SK-N-SH (cell line): Measurements from ENCODE around the gene PAQR5. TPM values are rescaled to one million over a fixed set of nuclear protein-coding genes. Genes with fewer than 3 reads are reported as not detected.

ENCODE experiments used
- CTCF ChIA-PET: fragments of 300-600, 350-600 bp; formaldehyde crosslinking; extraction: SDS; loops from one replicate; lab custom pipeline; 2021; lab: Yijun Ruan, JAX
- POLR2A ChIA-PET: fragments of 350-600 bp; sonication (Branson Sonifier 250); formaldehyde crosslinking; extraction: SDS; loops from one replicate; lab custom pipeline; 2020; ENCODE audit warnings: antibody characterized with exemption, inconsistent platforms; lab: Yijun Ruan, JAX
- DNase-seq: peaks from one replicate; pipeline ENCODE4 v3.0.0; 2012
- H2AFZ ChIP-seq: fragments of 200-600 bp; sonication (generic); 2 replicates; pipeline ENCODE4 v1.8.1; 2016; ENCODE audit warnings: antibody characterized with exemption, mild to moderate bottlenecking, low read depth
- H3F3A ChIP-seq: fragments of 200-600 bp; sonication (generic); replicated peaks from 2 replicates; pipeline ENCODE3; 2016; ENCODE audit warnings: antibody characterized with exemption, mild to moderate bottlenecking; ENCODE audit not compliant: insufficient read depth
- H3K27ac ChIP-seq, 2 experiments: fragments of 200-500 bp in 1 of 2; fragments of 200-600 bp in 1 of 2; sonication (Bioruptor generic) in 1 of 2; sonication (generic), shearing (Covaris generic) in 1 of 2; 2 replicates each; pipeline versions ENCODE4 v1.5.1 to v1.6.1; 2014 to 2016; ENCODE audit warnings: low read depth in 2 of 2, inconsistent platforms in 1 of 2, low read length in 1 of 2, mild to moderate bottlenecking in 1 of 2, mixed read lengths in 1 of 2
- H3K27me3 ChIP-seq: fragments of 200-600 bp; sonication (generic), shearing (Covaris generic); 2 replicates; pipeline ENCODE4 v1.6.1; 2016; ENCODE audit warnings: mixed run types; ENCODE audit not compliant: insufficient read depth
- H3K36me3 ChIP-seq, 2 experiments: fragments of 200-500 bp in 1 of 2; fragments of 200-600 bp in 1 of 2; sonication (Bioruptor generic) in 1 of 2; sonication (generic) in 1 of 2; replicated peaks in 1 of 2; 2 replicates each; pipeline versions ENCODE3 to v1.5.1; 2014 to 2016; ENCODE audit warnings: low read length in 1 of 2, mild to moderate bottlenecking in 1 of 2; ENCODE audit not compliant: insufficient read depth in 2 of 2, control insufficient read depth in 1 of 2
- H3K4me1 ChIP-seq, 2 experiments: fragments of 200-500 bp in 1 of 2; fragments of 200-600 bp in 1 of 2; sonication (Bioruptor generic) in 1 of 2; sonication (generic), shearing (Covaris generic) in 1 of 2; 2 replicates each; pipeline versions ENCODE4 v1.5.1 to v1.6.1; 2014 to 2016; ENCODE audit warnings: low read depth in 1 of 2, low read length in 1 of 2, mixed run types in 1 of 2; ENCODE audit not compliant: insufficient read depth in 2 of 2, control insufficient read depth in 1 of 2
- H3K4me2 ChIP-seq: fragments of 200-600 bp; sonication (generic), shearing (Covaris generic); 2 replicates; pipeline ENCODE4 v1.6.1; 2017; ENCODE audit warnings: mixed run types
- H3K4me3 ChIP-seq, 2 experiments: fragments of 200-500 bp in 1 of 2; fragments of 200-600 bp in 1 of 2; sonication (Bioruptor generic) in 1 of 2; sonication (generic), shearing (Covaris generic) in 1 of 2; 2 replicates each; pipeline versions ENCODE4 v1.5.1 to v1.8.1; 2014 to 2016; ENCODE audit warnings: low read depth in 2 of 2, inconsistent platforms in 1 of 2, low read length in 1 of 2, mild to moderate bottlenecking in 1 of 2, mixed read lengths in 1 of 2, moderate library complexity in 1 of 2
- H3K79me2 ChIP-seq: fragments of 200-600 bp; sonication (generic); 2 replicates; pipeline ENCODE4 v1.8.1; 2017; ENCODE audit warnings: mild to moderate bottlenecking; ENCODE audit not compliant: insufficient read depth
- H3K9ac ChIP-seq: fragments of 200-600 bp; sonication (generic); 2 replicates; pipeline ENCODE4 v1.6.1; 2017; ENCODE audit warnings: mixed run types
- H3K9me2 ChIP-seq: fragments of 200-600 bp; sonication (generic); 2 replicates; pipeline ENCODE4 v1.6.1; 2017; ENCODE audit warnings: mixed run types
- H3K9me3 ChIP-seq: fragments of 200-600 bp; sonication (generic); 2 replicates; pipeline ENCODE4 v1.6.1; 2017; ENCODE audit warnings: mixed run types, mild to moderate bottlenecking, moderate library complexity
- H4K20me1 ChIP-seq: fragments of 200-600 bp; sonication (generic); 2 replicates; pipeline ENCODE4 v1.6.1; 2017; ENCODE audit warnings: mild to moderate bottlenecking, mixed run types; ENCODE audit not compliant: insufficient read depth
- CHD2 ChIP-seq: fragments of 150-350 bp; IDR thresholded peaks from 2 replicates; pipeline ENCODE4 v1.6.1; 2018; ENCODE audit warnings: low read length; ENCODE audit not compliant: partially characterized antibody
- FOXM1 ChIP-seq: IDR thresholded peaks from 2 replicates; pipeline ENCODE4 v1.4.0; 2012; ENCODE audit warnings: low read depth, mild to moderate bottlenecking
- GATA2 ChIP-seq: sonication (generic); formaldehyde crosslinking; IDR thresholded peaks from 2 replicates; pipeline ENCODE4 v1.5.0; 2020; ENCODE audit warnings: mild to moderate bottlenecking, missing genetic modification reagents
- MEF2A ChIP-seq: IDR thresholded peaks from 2 replicates; pipeline ENCODE4 v1.4.0; 2012; ENCODE audit warnings: low read depth, borderline replicate concordance
- POLR2AphosphoS5 ChIP-seq: IDR thresholded peaks from 2 replicates; pipeline ENCODE4 v1.6.1; 2012; ENCODE audit warnings: low read depth, low read length
- RFX5 ChIP-seq: IDR thresholded peaks from 2 replicates; pipeline ENCODE4 v1.6.1; 2012; ENCODE audit warnings: mild to moderate bottlenecking, improper control_type of control experiment, low read length
- SMC3 ChIP-seq: IDR thresholded peaks from 2 replicates; pipeline ENCODE4 v1.6.1; 2012; ENCODE audit warnings: low read depth, low read length, improper control_type of control experiment
- TCF12 ChIP-seq: IDR thresholded peaks from 2 replicates; pipeline ENCODE4 v1.4.0; 2012
- WGBS: methylation state at CpG from one replicate; pipeline ENCODE4 v1.1.6; 2017; ENCODE audit warnings: low lambda C conversion rate; 5-methylcytosine and 5-hydroxymethylcytosine counted together
- polyA plus RNA-seq, 3 experiments: library from polyadenylated mRNA; depleted of rRNA; stranded (reverse); fragments of >200 nt; gene quantifications; 2 replicates each; pipeline ENCODE4 v1.2.3, GENCODE V29; 2012
- TF ChIP-seq, protein P1 (sequence below): fragments of 200-600 bp; sonication (generic); IDR thresholded peaks from 2 replicates; pipeline ENCODE4 v1.6.1; 2017; ENCODE audit warnings: antibody characterized with exemption, mild to moderate bottlenecking, moderate library complexity
- TF ChIP-seq, protein P2 (sequence below): IDR thresholded peaks from 2 replicates; pipeline ENCODE4; 2012
- TF ChIP-seq, protein P3 (sequence below): fragments of 150-350 bp; IDR thresholded peaks from 2 replicates; pipeline ENCODE4 v1.6.1; 2016; ENCODE audit warnings: mild to moderate bottlenecking, low read depth, low read length
- TF ChIP-seq, protein P4 (sequence below): fragments of 150-350 bp; IDR thresholded peaks from 2 replicates; pipeline ENCODE4 v1.6.1; 2017; ENCODE audit warnings: antibody characterized with exemption, low read length, low read depth, borderline replicate concordance
- TF ChIP-seq, protein P5 (sequence below): IDR thresholded peaks from 2 replicates; pipeline ENCODE4 v1.6.1; 2012; ENCODE audit warnings: mild to moderate bottlenecking, low read depth, low read length, moderate library complexity

PAQR5 gene
- polyA plus RNA-seq, 1 of the 3 experiments (the other 2 are of a cell fraction) = 3.9 TPM

DNA sequence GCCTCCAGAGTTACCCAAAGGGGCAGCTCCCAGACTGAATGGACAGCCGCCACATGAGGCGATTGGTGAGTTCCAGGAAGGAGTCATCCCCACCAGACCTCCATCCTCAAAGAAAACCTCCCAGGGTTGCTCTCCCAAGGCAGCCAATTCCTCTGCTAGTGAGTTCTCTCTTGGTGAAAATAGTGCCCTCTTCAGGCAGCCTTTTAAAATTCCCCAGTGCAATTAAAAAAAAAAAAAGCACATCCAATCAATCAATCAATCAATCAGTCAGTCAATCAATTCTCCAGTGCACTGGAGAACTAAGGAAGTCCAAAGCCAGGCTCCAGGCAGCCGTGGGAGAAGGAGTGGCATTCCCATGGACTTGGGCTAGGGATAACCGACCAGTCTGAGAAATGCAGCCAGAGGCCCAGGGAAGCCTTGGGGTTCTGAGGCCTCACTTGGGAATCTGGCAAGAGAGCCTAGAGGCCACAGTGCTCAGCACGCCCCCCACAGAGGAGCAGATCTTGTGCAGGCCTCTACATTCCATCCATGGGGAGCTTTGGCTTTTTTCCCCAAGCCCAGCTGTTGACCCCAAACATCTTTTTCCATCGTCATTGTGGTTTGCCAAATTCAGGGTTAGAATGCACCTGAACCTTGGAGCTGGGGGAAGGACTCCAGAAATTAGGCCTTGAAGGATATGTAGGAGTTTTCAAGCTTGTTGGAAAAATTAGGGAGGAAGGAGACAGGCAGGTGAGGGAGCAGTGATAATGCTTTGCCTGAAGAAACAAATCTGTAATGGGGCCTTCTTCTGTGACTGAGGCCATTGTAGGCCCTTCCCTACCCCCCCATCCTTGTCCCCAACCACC lies 4.8 kb downstream of the PAQR5 start:
- H4K20me1 ChIP-seq = no peaks in the 10 kb centered on the region
- no peak overlapping the region for H3K4me3 ChIP-seq
- no peaks in the 10 kb centered on the region for H3K27me3 ChIP-seq
- no peaks in the 10 kb centered on the region for H3K9me2 ChIP-seq
- H3K36me3 ChIP-seq = peaks cover 0 to 4% of the 10 kb centered on the region in 2 experiments
- H2AFZ ChIP-seq = no peak overlapping the region
- peaks cover under 1 to 19% of the 10 kb centered on the region in 2 experiments; a peak in 3 of 4 replicates for H3K4me1 ChIP-seq
- POLR2A ChIA-PET = no interaction called here
- no peak for DNase-seq
- no peak overlapping the region for H3K9ac ChIP-seq
- no peak for TF ChIP-seq POLR2AphosphoS5
- TF ChIP-seq GATA2 (CRISPR knock-in tag) = no peak
- TF ChIP-seq, protein P1, sequence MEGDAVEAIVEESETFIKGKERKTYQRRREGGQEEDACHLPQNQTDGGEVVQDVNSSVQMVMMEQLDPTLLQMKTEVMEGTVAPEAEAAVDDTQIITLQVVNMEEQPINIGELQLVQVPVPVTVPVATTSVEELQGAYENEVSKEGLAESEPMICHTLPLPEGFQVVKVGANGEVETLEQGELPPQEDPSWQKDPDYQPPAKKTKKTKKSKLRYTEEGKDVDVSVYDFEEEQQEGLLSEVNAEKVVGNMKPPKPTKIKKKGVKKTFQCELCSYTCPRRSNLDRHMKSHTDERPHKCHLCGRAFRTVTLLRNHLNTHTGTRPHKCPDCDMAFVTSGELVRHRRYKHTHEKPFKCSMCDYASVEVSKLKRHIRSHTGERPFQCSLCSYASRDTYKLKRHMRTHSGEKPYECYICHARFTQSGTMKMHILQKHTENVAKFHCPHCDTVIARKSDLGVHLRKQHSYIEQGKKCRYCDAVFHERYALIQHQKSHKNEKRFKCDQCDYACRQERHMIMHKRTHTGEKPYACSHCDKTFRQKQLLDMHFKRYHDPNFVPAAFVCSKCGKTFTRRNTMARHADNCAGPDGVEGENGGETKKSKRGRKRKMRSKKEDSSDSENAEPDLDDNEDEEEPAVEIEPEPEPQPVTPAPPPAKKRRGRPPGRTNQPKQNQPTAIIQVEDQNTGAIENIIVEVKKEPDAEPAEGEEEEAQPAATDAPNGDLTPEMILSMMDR = peak; percentile 47
- TF ChIP-seq, protein P2, sequence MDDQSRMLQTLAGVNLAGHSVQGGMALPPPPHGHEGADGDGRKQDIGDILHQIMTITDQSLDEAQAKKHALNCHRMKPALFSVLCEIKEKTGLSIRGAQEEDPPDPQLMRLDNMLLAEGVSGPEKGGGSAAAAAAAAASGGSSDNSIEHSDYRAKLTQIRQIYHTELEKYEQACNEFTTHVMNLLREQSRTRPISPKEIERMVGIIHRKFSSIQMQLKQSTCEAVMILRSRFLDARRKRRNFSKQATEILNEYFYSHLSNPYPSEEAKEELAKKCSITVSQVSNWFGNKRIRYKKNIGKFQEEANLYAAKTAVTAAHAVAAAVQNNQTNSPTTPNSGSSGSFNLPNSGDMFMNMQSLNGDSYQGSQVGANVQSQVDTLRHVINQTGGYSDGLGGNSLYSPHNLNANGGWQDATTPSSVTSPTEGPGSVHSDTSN = peak; percentile 15; the same call in 1 of the 2 replicates
- peaks cover 4% of the 10 kb centered on the region; the same call in 1 of the 2 replicates for H3K79me2 ChIP-seq
- CTCF ChIA-PET = interaction anchor here (0.8 to 2.7 kb wide), 3 partner anchors 11 to 235 kb away, joined by 3 to 9 read pairs (median 3); no protein-coding TSS in a partner anchor
- no peak overlapping the region for H3K4me2 ChIP-seq
- WGBS = 80% methylated on average over 6 of the region's 6 CpGs
- H3F3A ChIP-seq = peaks cover 4% of the 10 kb centered on the region
- peak overlapping the region in 1 of 2 experiments; percentile 85; a peak in 1 of 4 replicates for H3K27ac ChIP-seq
- no peaks in the 10 kb centered on the region for H3K9me3 ChIP-seq

DNA sequence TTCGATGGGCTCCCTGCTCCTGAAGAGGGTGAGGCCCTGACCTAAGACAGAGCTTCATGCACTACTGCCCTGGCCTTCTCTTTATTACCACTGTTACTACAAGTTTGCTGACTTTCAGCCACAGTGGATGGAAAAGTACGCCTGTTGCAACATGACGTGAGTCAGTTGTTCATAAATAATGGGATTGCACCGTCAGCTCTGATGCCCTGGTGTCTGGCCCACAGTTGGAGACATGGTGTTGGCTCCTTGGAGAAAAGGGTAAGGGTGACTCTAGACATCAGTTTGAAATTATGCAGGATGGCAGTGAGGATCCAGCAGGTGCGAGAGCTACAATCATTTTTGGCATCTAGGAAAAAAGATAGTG lies 5.5 kb downstream of the PAQR5 start:
- Histone ChIP-seq H2AFZ (no peak overlapping the region), H3K4me3 (no peak overlapping the region), H3F3A (peaks cover 4% of the 10 kb centered on the region), H3K9ac (no peak overlapping the region), H3K4me2 (no peak overlapping the region), H3K36me3 (peaks cover 0 to 4% of the 10 kb centered on the region in 2 experiments), H4K20me1 (no peaks in the 10 kb centered on the region), H3K27me3 (no peaks in the 10 kb centered on the region), H3K27ac (peak overlapping the region in 1 of 2 experiments; percentile 85; a peak in 1 of 4 replicates), H3K79me2 (peaks cover 4% of the 10 kb centered on the region; the same call in 1 of the 2 replicates), H3K4me1 (peaks cover 0 to 19% of the 10 kb centered on the region in 2 experiments; a peak in 3 of 4 replicates), H3K9me3 (no peaks in the 10 kb centered on the region), H3K9me2 (no peaks in the 10 kb centered on the region)
- ChIA-PET CTCF (interaction anchor here (0.8 to 2.7 kb wide), 3 partner anchors 12 to 236 kb away, joined by 3 to 9 read pairs (median 3); no protein-coding TSS in a partner anchor), POLR2A (no interaction called here)
- no peak for DNase-seq
- 45% methylated on average over 5 of the region's 5 CpGs for WGBS
- TF ChIP-seq CHD2 (no peak), SMC3 (no peak), MEF2A (no peak), RFX5 (no peak), TCF12 (no peak), FOXM1 (no peak)
- TF ChIP-seq, protein P3, sequence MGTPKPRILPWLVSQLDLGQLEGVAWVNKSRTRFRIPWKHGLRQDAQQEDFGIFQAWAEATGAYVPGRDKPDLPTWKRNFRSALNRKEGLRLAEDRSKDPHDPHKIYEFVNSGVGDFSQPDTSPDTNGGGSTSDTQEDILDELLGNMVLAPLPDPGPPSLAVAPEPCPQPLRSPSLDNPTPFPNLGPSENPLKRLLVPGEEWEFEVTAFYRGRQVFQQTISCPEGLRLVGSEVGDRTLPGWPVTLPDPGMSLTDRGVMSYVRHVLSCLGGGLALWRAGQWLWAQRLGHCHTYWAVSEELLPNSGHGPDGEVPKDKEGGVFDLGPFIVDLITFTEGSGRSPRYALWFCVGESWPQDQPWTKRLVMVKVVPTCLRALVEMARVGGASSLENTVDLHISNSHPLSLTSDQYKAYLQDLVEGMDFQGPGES = no peak
- TF ChIP-seq, protein P4, sequence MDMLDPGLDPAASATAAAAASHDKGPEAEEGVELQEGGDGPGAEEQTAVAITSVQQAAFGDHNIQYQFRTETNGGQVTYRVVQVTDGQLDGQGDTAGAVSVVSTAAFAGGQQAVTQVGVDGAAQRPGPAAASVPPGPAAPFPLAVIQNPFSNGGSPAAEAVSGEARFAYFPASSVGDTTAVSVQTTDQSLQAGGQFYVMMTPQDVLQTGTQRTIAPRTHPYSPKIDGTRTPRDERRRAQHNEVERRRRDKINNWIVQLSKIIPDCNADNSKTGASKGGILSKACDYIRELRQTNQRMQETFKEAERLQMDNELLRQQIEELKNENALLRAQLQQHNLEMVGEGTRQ = no peak
- TF ChIP-seq, protein P5, sequence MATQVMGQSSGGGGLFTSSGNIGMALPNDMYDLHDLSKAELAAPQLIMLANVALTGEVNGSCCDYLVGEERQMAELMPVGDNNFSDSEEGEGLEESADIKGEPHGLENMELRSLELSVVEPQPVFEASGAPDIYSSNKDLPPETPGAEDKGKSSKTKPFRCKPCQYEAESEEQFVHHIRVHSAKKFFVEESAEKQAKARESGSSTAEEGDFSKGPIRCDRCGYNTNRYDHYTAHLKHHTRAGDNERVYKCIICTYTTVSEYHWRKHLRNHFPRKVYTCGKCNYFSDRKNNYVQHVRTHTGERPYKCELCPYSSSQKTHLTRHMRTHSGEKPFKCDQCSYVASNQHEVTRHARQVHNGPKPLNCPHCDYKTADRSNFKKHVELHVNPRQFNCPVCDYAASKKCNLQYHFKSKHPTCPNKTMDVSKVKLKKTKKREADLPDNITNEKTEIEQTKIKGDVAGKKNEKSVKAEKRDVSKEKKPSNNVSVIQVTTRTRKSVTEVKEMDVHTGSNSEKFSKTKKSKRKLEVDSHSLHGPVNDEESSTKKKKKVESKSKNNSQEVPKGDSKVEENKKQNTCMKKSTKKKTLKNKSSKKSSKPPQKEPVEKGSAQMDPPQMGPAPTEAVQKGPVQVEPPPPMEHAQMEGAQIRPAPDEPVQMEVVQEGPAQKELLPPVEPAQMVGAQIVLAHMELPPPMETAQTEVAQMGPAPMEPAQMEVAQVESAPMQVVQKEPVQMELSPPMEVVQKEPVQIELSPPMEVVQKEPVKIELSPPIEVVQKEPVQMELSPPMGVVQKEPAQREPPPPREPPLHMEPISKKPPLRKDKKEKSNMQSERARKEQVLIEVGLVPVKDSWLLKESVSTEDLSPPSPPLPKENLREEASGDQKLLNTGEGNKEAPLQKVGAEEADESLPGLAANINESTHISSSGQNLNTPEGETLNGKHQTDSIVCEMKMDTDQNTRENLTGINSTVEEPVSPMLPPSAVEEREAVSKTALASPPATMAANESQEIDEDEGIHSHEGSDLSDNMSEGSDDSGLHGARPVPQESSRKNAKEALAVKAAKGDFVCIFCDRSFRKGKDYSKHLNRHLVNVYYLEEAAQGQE = no peak
- TF ChIP-seq, protein P1 = no peak
